DMS53 treated with DMSO at 0.1 percent for 48 hours (cell line): Measurements from ENCODE around the gene NHS.
"Not testable (repeated sequence)": the region's sequence is repeated elsewhere in the genome, so short reads cannot be mapped to it uniquely, and the experiment has no call there.

ENCODE experiments used
- DNase-seq: peaks from one replicate; lab custom pipeline; 2025; ENCODE audit not compliant: unreplicated experiment; lab: John Stamatoyannopoulos, UW

The NHS gene

GRCh38 chrX:17488036-17488435 is 113.0 kb downstream of the NHS start:
- no peak for DNase-seq

- no peak for DNase-seq
Measured at GRCh38 chrX:17494216-17494615, 119.2 kb downstream of the NHS start.

DNA sequence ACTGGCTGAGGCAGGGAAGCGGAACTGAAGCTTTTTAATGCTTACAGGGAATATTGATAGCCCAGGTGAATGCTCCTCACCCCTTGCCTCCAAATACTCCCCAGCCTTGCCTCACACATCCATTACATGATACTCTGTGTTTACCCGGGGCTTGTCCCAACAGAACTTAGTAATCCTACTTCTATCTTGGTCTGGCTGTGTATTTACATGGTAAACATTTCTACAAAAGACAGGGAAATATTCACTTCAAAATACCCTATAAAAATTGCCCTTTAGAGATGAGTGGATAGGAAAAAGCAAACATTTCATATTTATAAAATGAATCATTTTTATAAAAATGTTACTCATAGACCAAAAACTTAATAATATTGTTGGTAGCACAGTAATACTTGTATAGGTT is 120.1 kb downstream of the NHS start:
- peak; percentile 88 for DNase-seq

DNA sequence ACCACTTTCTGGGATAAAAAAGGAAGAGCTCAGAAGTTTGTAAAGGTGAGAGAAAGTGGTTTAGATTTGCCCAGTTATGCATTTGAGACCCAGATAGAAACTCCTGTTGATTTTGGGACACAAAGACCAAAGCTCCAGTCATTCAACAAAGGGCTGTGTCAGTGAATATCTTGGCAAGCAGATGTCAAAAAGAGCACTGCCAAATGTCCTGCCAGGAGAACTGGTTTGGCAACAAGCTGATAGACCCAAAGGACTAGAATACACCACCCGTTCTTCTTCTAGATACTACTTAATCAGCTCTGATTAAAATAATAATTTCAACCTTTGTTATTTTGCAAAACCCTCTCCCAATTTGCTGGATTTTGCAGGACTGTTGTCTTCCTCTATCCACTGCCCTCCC is 121.4 kb downstream of the NHS start:
- peak; percentile 21 for DNase-seq

DNA sequence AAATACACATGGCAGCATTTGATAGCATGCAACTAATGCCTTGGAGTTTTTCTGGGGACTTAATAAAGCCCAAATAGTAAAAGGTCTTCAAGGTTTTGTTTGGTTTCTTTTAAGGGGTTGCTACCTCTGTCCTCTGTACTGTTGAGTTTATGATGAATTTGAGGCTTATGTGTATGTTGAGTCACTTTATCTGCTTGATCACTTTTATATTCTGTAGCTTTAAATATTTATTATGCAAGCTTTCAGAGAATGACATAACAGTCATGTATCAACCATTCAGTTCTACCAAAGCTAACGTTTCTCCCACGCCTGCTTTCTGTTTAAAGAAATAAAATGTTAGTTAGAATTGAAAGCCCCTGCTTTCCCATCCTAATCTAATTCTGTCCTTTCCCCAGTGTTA is 122.2 kb downstream of the NHS start:
- DNase-seq: no peak

- DNase-seq: no peak
Measured at GRCh38 chrX:17499512-17499911, 124.5 kb downstream of the NHS start.

DNA sequence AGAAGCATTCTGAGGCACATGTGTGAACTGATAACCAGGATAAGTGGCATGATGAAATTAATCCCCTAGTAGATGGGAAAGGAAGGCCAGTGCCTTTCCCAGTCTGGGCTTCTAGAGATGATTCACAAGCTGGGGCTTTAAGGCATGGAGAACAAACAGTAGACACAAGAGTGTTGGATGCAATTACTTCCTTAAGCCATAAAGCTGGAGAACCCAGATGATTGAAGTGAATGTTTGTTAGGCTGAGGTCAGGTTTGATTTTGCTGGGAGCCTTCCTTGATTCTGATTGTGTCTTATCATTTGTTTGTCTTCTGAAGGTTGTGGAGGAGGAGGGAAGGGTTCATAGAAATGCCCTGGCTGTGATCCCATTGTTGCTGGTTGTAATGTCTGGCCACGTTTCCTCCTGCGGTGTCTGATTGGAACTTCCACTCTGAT is 125.2 kb downstream of the NHS start:
- peak; percentile 20 for DNase-seq

GRCh38 chrX:17501746-17502145 is 126.7 kb downstream of the NHS start:
- DNase-seq: no peak

DNA sequence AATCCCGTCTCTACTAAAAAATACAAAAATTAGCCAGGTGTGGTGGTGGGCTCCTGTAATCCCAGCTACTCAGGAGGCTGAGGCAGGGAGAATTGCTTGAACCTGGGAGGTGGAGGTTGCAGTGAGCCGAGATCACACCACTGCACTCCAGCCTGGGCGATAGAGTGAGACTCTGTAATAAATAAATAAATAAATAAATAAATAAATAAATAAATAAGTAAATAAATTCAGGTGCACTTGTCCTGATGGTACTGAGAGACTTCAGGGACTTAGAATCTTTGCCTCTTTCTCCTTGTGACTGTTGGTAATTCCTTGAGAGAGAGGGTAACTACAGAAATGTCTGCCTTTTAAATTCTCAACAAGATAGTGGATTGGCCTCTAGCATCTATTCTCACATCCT is 131.4 kb downstream of the NHS start:
- DNase-seq: not testable (repeated sequence)

DNA sequence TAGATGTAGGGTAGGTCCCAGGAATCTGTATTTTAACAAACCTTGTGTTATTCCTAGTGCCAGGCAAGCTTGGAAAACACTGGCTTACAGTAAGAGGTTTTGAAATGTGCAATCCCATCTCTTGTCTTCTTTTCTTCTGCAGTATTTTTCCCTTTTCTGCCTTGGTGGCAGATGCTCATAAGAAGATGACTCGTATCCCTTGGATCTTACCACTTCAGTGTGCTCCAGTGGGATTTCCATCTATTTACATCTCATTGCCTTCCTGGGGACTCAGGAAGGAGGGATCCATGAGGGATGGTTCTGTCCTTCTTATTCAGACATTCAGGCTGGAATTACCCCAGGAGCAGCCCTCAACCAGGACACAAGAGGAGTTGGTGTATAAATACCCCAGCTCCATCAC is 136.6 kb downstream of the NHS start:
- DNase-seq: no peak

DNA sequence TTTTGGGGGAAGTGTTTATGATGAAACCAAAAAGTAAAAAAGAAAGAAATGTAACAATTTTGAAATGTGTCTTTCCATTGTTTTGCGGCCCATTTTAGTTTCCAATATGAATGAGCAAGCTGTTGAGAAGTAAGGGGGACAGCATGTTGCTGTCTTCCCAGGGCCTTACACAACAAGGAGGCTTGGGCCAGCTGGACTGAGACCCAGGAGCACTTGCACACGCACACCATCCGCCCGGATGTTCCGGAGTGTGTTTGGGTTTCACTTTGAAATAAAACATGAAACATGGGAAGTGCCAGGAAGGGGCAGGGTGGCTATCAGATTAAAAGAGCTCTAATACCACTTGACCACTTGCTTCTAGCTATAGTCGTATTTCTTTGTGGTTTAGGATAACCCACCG is 144.4 kb downstream of the NHS start:
- DNase-seq: no peak

- DNase-seq: no peak
Measured at GRCh38 chrX:17520016-17520615, 145.1 kb downstream of the NHS start.

DNA sequence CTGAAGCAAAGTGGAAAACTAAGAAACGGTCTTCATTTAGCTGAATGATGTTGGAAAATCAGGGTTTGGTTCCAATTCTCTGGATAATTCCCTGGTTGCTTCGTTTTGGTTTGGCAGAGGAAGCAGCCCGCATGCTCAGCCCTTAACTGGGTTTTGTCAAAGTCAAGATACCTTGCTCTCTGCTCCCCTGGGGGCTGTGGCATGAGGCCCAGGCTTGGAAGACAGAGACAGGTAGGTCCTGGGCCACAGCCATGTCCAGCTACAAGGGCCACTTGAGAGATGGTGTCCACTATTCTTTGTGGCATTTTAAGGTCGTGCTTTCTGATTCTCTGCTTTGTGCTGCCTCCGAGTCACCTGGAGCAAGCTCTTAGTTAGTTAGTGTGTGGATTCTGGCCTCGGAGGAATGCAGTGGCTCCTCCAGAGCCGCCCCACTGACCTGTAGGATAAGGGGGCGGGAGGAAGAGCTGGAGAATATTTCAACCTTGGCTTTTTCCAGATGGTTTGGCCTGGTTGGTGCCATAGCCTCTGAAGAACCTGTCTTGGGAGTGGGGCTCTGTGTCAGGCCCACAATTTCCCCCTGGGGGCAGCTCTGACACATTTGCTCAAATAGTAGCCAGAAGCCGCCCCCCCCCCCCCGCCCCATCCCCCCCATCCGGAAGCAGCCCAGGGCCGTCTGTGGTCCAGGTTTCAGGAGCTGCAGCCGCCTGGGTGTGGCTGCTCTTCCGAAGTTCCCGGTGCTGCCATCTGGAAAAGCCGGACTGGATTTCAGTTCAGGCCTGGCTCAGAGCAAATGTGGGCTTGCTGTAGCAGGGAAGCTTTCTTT is 147.1 kb downstream of the NHS start:
- DNase-seq: no peak

DNA sequence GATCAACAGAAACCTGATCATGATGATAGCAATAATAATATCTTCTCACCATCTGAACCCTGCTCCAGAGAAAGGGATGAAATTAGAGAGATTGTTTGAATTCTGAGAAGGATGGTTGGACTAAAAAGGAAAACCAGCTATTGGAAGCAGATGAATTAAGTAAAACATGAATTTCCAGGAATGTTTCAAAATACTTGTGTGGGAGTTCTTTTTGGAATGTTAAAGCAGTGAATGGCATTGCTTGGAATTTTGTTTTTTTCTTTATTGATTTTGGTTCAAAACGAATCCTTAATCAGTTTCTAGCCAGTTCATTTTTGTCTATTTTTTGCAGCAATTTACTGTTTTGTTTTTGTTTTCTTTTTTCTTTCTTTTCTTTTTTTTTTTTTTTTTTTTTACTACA is 150.3 kb downstream of the NHS start:
- no peak for DNase-seq

GRCh38 chrX:17525762-17526555 is 151.0 kb downstream of the NHS start:
- DNase-seq: no peak

GRCh38 chrX:17527135-17527701 is 152.2 kb downstream of the NHS start:
- DNase-seq: peak; percentile 7

DNA sequence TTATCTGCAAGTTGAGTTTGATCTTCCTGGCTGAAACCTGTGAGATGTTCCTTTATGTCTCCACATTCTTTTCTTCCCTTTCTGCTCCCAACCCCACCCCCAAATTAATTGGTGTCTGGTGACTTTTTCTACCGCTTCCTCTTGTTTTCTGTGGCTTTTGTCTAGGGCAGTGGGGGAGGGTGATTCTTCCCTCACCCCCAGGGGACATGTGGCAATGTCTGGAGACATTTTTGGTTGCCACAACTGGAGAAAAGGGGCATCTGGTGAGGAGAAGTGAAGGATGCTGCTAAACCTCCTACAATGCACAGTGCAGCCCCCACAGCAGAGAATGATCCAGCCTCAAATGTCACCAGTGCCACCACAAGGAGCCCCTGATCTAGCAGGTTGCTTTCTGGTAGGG is 152.9 kb downstream of the NHS start:
- DNase-seq: no peak

DNA sequence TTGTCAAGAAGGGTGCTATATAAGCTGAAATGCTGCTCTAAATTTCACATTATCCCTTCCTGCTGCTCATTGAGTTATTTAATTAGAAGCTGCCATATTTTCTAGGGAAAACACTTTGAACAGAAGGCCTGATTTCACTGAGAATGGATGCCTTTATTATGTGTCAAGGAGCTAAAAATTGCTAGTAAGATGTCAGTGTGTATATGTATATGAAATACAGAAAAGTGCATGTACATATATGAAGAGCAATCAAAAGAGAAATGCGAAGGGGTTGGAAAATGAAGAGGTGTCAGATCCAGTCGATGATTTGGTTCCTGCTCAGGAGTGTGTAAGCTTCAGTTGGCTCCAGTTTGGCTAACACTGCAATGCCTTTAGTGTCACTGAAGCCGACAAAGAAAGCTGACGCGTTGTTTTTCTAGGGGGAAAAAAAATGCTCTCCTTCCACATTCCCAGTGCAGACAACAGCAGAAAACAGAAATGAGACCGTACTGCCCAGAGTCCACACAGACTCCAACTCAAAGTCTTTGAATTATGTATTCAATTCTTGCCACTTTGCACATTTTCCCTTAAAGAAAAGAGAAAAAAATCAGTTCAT is 154.2 kb downstream of the NHS start:
- no peak for DNase-seq

DNA sequence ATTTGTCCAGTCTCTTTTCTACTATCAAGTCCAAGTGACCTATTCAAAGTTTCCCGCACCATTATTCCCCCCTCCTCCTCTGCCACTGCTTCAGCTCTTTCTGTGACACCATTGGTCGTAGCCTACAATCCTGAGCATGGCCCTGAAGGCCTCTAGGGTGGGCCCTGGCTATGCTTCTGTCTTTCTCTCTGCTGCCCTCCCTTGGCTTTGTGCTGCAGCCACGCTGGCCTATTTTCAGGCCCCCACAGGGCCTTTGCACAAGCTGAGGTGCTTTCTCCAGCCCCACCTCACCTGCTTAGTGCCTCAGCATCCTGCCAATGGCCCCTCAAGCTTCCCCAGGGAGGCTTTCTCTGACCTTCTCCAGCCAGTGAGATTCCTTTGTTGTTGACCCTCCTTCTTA is 156.5 kb downstream of the NHS start:
- DNase-seq: no peak

- no peak for DNase-seq
Measured at GRCh38 chrX:17535229-17535628, 160.2 kb downstream of the NHS start.

DNA sequence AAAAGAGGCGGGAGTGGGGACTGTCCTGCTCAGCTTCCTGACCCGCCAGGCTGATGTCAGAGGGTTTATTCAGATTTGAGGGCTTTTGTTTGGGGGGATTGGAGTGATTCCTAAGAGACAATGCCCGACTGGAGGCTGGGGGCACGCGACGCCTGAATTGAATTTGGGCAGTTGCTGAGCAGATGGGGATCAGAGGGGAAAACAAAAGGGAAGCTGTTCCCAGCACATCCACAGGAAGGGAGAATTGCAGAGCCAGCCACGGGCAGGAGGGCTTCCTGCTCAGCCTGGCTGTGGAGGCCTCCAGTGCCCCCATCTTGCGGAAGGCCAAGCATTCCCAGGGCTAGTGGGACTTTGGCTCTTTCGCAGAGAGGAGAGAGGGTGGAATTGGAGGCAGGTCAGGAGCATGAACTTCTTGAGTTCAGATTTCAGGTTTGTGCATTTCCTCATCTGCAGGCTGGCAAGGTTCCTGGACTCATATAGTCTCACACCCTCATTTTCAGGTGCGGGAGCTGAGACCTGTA is 162.8 kb downstream of the NHS start:
- DNase-seq: no peak
